GM12872 (cell line): ENCODE measurements around the gene HOXA6.

Experiments used
- CTCF ChIP-seq: IDR thresholded peaks from 3 replicates; pipeline ENCODE4 v1.5.1; 2011; ENCODE audit warnings: low read depth, mild to moderate bottlenecking, low read length, moderate library complexity; ENCODE audit not compliant: insufficient read depth

Gene HOXA6

GRCh38 chr7:27182285-27182841 lies 34.8 kb upstream of the HOXA6 start:
- TF ChIP-seq CTCF = no peak

GRCh38 chr7:27181795-27182275 lies 34.3 kb upstream of the HOXA6 start:
- TF ChIP-seq CTCF = no peak

GRCh38 chr7:27180431-27181420 lies 33.2 kb upstream of the HOXA6 start:
- no peak for TF ChIP-seq CTCF

GRCh38 chr7:27179503-27180430 lies 32.2 kb upstream of the HOXA6 start:
- TF ChIP-seq CTCF = peak; percentile 67

GRCh38 chr7:27179030-27179429 lies 31.5 kb upstream of the HOXA6 start:
- no peak for TF ChIP-seq CTCF

GRCh38 chr7:27178366-27178765 lies 30.8 kb upstream of the HOXA6 start:
- TF ChIP-seq CTCF = no peak
